Natural killer cell (primary cell): Measurements from ENCODE around the gene ANKFN1. TPM values are rescaled to one million over a fixed set of nuclear protein-coding genes. Genes with fewer than 3 reads are reported as not detected.
"Not testable (repeated sequence)": the region's sequence is repeated elsewhere in the genome, so short reads cannot be mapped to it uniquely, and the experiment has no call there.

Experiments
- ATAC-seq, 3 donors: fragments of 150-1000 bp in 2 of 3; fragments of 200-7000 bp in 1 of 3; cut with Tn5 transposase; 1 replicate in 1 of 3; 2 replicates in 2 of 3; pipeline ENCODE4 v1.10.0; 2021; ENCODE audit warnings: mild to moderate bottlenecking in 2 of 3, moderate library complexity in 2 of 3
- DNase-seq, 2 donors: peaks; one replicate each; pipeline versions ENCODE4 v3.0.0 to v3.0.0-alpha.2; 2013 to 2021; ENCODE audit warnings: mixed read lengths in 1 of 2
- H3K27ac ChIP-seq: one replicate; pipeline ENCODE4 v1.5.1; 2013; ENCODE audit warnings: mild to moderate bottlenecking, low read length
- H3K27me3 ChIP-seq: one replicate; pipeline ENCODE4 v1.6.1; 2013; ENCODE audit warnings: low read length; ENCODE audit not compliant: control insufficient read depth, insufficient read depth
- H3K36me3 ChIP-seq: one replicate; pipeline ENCODE4 v1.6.1; 2013; ENCODE audit warnings: low read length; ENCODE audit not compliant: control insufficient read depth, insufficient read depth
- H3K4me1 ChIP-seq: one replicate; pipeline ENCODE4 v1.6.1; 2013; ENCODE audit warnings: low read length; ENCODE audit not compliant: control insufficient read depth, insufficient read depth
- H3K4me3 ChIP-seq: one replicate; pipeline ENCODE4 v1.5.1; 2013; ENCODE audit warnings: low read length
- H3K9me3 ChIP-seq: one replicate; pipeline ENCODE4 v1.6.1; 2013; ENCODE audit warnings: low read length; ENCODE audit not compliant: control insufficient read depth, insufficient read depth
- H3K27ac Mint-ChIP-seq, 2 donors: one replicate each; pipeline ENCODE4 v1.8.0; 2022; ENCODE audit warnings: mild to moderate bottlenecking in 2 of 2, mixed read lengths in 2 of 2, moderate library complexity in 1 of 2
- H3K27me3 Mint-ChIP-seq, 2 donors: one replicate each; pipeline ENCODE4 v1.8.0; 2022; ENCODE audit warnings: low read depth in 2 of 2, mixed read lengths in 2 of 2
- H3K36me3 Mint-ChIP-seq: one replicate; pipeline ENCODE4 v1.8.0; 2022; ENCODE audit warnings: mixed read lengths
- H3K4me1 Mint-ChIP-seq, 2 donors: one replicate each; pipeline ENCODE4 v1.8.0; 2022; ENCODE audit warnings: mixed read lengths in 2 of 2
- H3K4me3 Mint-ChIP-seq: one replicate; pipeline ENCODE4 v1.8.0; 2022; ENCODE audit warnings: mild to moderate bottlenecking, moderate library complexity, mixed read lengths
- H3K9me3 Mint-ChIP-seq, 2 donors: one replicate each; pipeline ENCODE4 v1.8.0; 2022; ENCODE audit warnings: mixed read lengths in 2 of 2
- WGBS: methylation state at CpG from one replicate; pipeline ENCODE4 v1.1.7; 2013; ENCODE audit warnings: missing lambda C conversion rate; ENCODE audit not compliant: insufficient coverage; 5-methylcytosine and 5-hydroxymethylcytosine counted together
- intact Hi-C: fragments of 100-400 bp; cut with micrococcal nuclease; formaldehyde crosslinking; loops from one replicate; pipeline ENCODE4 v1.14.2; 2022
- total RNA-seq, 4 donors: library from RNA; stranded (reverse); fragments of 120-200 nt in 1 of 4; gene quantifications; one replicate each; pipeline versions ENCODE4 v1.2.3 to v1.2.4, GENCODE V29; 2013 to 2022
- TF ChIP-seq, protein P1 (sequence below): fragments of 200-600 bp; IDR thresholded peaks from one replicate; pipeline ENCODE4 v1.8.0; 2022; ENCODE audit warnings: antibody characterized with exemption

ANKFN1 gene
- total RNA-seq, 3 donors from 2014 or later (not counting 1 experiment from before 2014, with no cell fraction given) = not detected

DNA sequence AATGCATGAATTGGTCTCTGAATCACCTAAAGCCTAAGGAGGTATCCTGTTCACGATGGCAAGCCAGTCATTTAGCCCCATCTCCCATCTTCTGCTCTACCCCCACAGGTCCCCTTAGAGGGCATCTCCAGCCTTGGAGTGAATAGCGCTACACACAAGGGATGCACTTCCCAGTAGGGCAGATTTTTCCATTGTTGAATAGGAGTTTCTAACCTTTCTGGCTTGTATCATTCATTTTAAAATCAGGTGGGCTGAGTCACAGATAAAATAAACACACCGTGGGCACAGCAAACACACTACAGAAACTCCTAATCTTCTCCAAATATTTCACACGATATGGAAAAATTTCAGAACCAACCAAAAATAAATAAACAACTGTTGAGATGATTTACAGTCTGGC, 239.0 kb downstream of the ANKFN1 start:
- WGBS = 88% methylated on average over 4 of the region's 4 CpGs
- intact Hi-C loops = no loop called here
- Mint-ChIP-seq H3K4me1 (no peaks in the 10 kb centered on the region), H3K27ac (no peak overlapping the region), H3K36me3 (no peaks in the 10 kb centered on the region), H3K4me3 (no peak overlapping the region), H3K27me3 (no peaks in the 10 kb centered on the region), H3K9me3 (no peaks in the 10 kb centered on the region)
- Histone ChIP-seq H3K27me3 (no peaks in the 10 kb centered on the region), H3K36me3 (no peaks in the 10 kb centered on the region), H3K4me3 (no peak overlapping the region), H3K9me3 (no peaks in the 10 kb centered on the region), H3K27ac (no peak overlapping the region), H3K4me1 (no peaks in the 10 kb centered on the region)
- TF ChIP-seq, protein P1, sequence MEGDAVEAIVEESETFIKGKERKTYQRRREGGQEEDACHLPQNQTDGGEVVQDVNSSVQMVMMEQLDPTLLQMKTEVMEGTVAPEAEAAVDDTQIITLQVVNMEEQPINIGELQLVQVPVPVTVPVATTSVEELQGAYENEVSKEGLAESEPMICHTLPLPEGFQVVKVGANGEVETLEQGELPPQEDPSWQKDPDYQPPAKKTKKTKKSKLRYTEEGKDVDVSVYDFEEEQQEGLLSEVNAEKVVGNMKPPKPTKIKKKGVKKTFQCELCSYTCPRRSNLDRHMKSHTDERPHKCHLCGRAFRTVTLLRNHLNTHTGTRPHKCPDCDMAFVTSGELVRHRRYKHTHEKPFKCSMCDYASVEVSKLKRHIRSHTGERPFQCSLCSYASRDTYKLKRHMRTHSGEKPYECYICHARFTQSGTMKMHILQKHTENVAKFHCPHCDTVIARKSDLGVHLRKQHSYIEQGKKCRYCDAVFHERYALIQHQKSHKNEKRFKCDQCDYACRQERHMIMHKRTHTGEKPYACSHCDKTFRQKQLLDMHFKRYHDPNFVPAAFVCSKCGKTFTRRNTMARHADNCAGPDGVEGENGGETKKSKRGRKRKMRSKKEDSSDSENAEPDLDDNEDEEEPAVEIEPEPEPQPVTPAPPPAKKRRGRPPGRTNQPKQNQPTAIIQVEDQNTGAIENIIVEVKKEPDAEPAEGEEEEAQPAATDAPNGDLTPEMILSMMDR = no peak
- DNase-seq = no peak
- no peak for ATAC-seq

DNA sequence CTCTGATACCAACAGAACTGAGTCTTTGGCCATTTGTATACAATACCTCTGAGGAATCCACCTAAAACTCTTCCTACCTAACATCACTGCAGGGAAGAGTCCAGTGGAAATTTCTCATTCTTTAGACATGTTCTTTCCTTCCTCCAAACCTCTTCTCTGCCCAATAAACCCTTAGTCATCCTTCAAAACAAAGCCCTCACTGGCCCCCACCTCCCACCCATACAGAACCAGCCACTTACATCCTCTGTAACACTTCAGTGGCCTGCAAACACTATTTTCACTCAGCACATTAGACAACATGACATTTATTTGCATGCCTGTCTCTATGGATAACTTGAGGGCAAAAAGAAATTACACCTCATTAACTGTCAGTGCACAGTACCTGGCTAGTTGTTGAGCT, 239.9 kb downstream of the ANKFN1 start:
- H3K36me3 ChIP-seq = no peaks in the 10 kb centered on the region
- Mint-ChIP-seq H3K36me3 (no peaks in the 10 kb centered on the region), H3K4me3 (no peak overlapping the region), H3K4me1 (no peaks in the 10 kb centered on the region), H3K27me3 (no peaks in the 10 kb centered on the region), H3K27ac (no peak overlapping the region), H3K9me3 (no peaks in the 10 kb centered on the region)
- no peak overlapping the region for H3K27ac ChIP-seq
- DNase-seq (no peak), ATAC-seq (no peak)
- no peak overlapping the region for H3K4me3 ChIP-seq
- H3K4me1 ChIP-seq = no peaks in the 10 kb centered on the region
- TF ChIP-seq, protein P1 = no peak
- intact Hi-C loops = no loop called here
- no peaks in the 10 kb centered on the region for H3K9me3 ChIP-seq
- H3K27me3 ChIP-seq = no peaks in the 10 kb centered on the region

DNA sequence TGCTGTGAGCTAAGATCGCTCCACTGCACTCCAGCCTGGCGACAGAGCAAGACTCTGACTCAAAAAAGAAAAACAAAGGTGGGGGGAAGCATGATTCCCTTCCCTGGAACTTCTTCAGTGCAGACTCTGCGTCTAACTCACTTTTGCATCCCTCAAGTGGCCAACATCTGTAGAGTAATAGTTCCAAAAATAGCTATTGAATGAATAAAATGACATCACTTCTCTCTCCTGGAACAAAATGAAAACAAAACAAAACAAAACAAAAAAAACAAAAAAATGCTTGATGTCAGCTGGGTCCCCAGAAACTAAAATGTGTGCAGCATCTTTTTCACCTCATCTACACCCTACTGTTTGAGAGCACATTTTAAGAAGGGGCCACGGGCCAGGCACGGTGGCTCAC, 242.5 kb downstream of the ANKFN1 start:
- DNase-seq (no peak), ATAC-seq (no peak)
- Histone ChIP-seq H3K27me3 (no peaks in the 10 kb centered on the region), H3K36me3 (no peaks in the 10 kb centered on the region), H3K4me3 (no peak overlapping the region), H3K27ac (no peak overlapping the region), H3K4me1 (no peaks in the 10 kb centered on the region), H3K9me3 (no peaks in the 10 kb centered on the region)
- Mint-ChIP-seq H3K4me3 (no peak overlapping the region), H3K4me1 (no peaks in the 10 kb centered on the region), H3K36me3 (no peaks in the 10 kb centered on the region), H3K27ac (no peak overlapping the region), H3K27me3 (no peaks in the 10 kb centered on the region), H3K9me3 (no peaks in the 10 kb centered on the region)
- TF ChIP-seq, protein P1 = no peak
- 83% methylated on average over 5 of the region's 5 CpGs for WGBS
- intact Hi-C loops = no loop called here

DNA sequence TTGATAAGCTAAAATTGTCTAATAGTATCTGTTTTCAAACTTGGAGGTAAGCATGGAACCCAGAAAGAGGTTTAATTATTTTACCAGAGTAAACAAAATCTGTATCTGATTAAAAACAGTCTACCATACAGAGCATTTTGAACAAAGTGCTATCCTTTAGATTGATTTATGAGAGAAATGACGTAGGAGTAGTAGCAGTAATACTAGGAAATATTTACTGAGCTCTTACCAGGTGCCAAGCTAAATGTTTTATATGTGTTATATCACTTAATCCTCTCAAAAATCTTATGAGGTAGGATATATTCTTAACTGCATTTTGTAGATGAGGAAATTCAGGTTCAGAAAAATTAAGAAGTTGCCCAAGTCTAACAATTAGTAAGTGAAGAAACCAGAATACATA, 253.8 kb downstream of the ANKFN1 start:
- Mint-ChIP-seq H3K4me3 (no peak overlapping the region), H3K36me3 (no peaks in the 10 kb centered on the region), H3K27ac (no peak overlapping the region), H3K4me1 (no peaks in the 10 kb centered on the region), H3K9me3 (peaks cover 0 to 5% of the 10 kb centered on the region in 2 donors), H3K27me3 (peaks cover 0 to 3% of the 10 kb centered on the region in 2 donors)
- no peaks in the 10 kb centered on the region for H3K36me3 ChIP-seq
- TF ChIP-seq, protein P1 = no peak
- ATAC-seq (no peak), DNase-seq (no peak)
- H3K9me3 ChIP-seq = no peaks in the 10 kb centered on the region
- H3K4me1 ChIP-seq = no peaks in the 10 kb centered on the region
- no peak overlapping the region for H3K4me3 ChIP-seq
- no CpG with 5 or more reads among the region's 1 CpG for WGBS
- intact Hi-C loops = no loop called here
- no peak overlapping the region for H3K27ac ChIP-seq
- H3K27me3 ChIP-seq = peaks cover 2% of the 10 kb centered on the region

DNA sequence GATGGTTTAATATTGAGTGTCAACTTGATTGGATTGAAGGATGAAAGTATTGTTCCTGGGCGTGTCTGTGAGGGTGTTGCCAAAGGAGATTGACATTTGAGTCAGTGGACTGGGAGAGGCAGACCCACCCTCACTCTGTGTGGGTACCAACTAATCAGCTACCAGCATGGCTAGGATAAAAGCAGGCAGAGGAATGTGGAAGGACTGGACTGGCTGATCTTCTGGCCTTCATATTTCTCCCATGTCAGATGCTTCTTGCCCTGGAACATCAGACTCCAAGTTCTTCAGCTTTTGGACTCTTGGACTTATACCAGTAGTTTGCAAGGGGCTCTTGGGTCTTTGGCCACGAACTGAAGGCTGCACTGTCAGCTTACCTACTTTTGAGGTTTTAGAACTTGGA, 259.1 kb downstream of the ANKFN1 start:
- H3K27me3 ChIP-seq, H3K9me3 ChIP-seq, H3K4me3 ChIP-seq, H3K27ac Mint-ChIP-seq, H3K27ac ChIP-seq, H3K4me1 ChIP-seq, H3K4me3 Mint-ChIP-seq, ATAC-seq, H3K36me3 ChIP-seq, intact Hi-C loops, H3K4me1 Mint-ChIP-seq, DNase-seq: not testable (repeated sequence)
- 67% methylated on average over 2 of the region's 2 CpGs for WGBS
- H3K9me3 Mint-ChIP-seq = peaks cover 5 to 13% of the 10 kb centered on the region in 2 donors
- peaks cover 11% of the 10 kb centered on the region for H3K36me3 Mint-ChIP-seq
- peaks cover 3 to 14% of the 10 kb centered on the region in 2 donors for H3K27me3 Mint-ChIP-seq
